ENCODE data around the gene NOTCH1.

DNA sequence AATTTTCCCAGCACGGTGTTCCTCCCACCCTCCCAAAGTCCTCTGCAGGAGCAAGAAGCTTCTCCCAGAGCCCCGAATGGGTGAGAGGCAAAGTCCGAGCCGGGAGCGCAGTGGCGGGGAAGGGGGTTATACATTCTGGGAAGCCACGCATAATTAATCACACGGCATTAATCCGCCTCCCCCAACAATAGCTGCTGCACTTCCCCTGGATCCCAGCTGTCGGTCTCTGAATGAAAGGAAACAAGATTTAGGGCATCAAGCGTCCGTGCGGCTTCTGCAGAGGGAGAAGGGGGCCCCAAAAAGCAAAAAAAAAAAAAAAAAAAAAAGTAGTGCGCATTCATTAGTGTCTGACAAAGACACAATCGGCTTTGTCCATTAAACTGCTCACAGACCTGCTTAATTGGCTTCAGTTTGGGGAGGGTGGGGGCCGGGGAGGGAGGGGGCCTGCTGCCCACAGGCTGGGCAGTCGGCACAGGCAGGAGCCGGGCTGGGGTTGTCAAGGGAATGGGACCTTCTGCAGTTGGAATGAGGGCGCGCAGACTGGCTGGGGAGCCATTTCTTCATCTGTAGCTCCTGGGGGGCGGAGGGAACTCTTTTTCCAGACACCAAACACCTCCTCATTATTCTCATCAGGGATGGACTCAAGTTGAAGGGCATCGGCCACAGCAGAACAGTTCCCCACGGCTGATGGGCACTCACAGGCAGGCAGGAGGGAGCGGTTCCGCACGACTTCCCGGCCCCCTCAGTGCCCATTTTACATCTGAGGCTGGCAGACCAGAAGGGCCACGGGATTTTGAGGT is 3.4 kb downstream of the NOTCH1 start:
- TF ChIP-seq CTCF (IDR thresholded peaks at IDR 0.05; ENCODE audit: low read length) (no peak), EZH2 (optimal IDR thresholded peaks at IDR 0.05; ENCODE audit: low read depth, low read length) (no peak), EZH2phosphoT487 (IDR thresholded peaks at IDR 0.05; ENCODE audit: low read length) (no peak)
